IPS-18a (cell line): ENCODE data around the gene PIGN.
"Not testable (repeated sequence)": the region's sequence is repeated elsewhere in the genome, so short reads cannot be mapped to it uniquely, and the experiment has no call there.

Source experiments
- H3K27ac ChIP-seq: one replicate; pipeline ENCODE4 v1.5.1; 2013; ENCODE audit warnings: low read length
- H3K27me3 ChIP-seq: one replicate; pipeline ENCODE4 v1.6.1; 2013; ENCODE audit warnings: mild to moderate bottlenecking, low read length; ENCODE audit not compliant: control insufficient read depth, insufficient read depth
- H3K36me3 ChIP-seq: one replicate; pipeline ENCODE4 v1.6.1; 2013; ENCODE audit warnings: low read depth, low read length; ENCODE audit not compliant: control insufficient read depth
- H3K4me1 ChIP-seq: one replicate; pipeline ENCODE4 v1.6.1; 2013; ENCODE audit warnings: low read depth, low read length; ENCODE audit not compliant: control insufficient read depth
- H3K4me3 ChIP-seq: one replicate; pipeline ENCODE4 v1.5.1; 2013; ENCODE audit warnings: low read length
- H3K9ac ChIP-seq: one replicate; pipeline ENCODE4 v1.6.1; 2013; ENCODE audit warnings: mild to moderate bottlenecking, low read length, moderate library complexity
- H3K9me3 ChIP-seq: one replicate; pipeline ENCODE4 v1.6.1; 2013; ENCODE audit warnings: low read depth, low read length; ENCODE audit not compliant: control insufficient read depth

The PIGN gene

DNA sequence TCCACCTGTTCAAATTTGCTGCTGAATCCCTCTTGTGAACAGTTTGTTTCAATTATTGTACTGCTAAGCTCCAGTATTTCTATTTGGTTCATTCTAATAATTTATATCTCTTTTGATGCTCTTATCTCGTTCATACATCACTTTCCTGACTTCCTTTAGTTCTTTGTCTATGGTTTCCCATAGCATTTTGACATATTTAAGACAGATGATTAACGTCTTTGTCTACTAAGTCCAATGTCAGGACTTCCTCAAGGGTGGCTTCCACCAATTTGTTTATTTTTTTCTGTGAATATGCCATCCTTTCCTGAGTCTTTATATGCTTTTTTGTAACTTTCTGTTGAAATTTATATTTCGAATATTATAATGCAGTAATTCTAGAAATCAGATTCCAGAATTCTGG lies 9.6 kb downstream of the PIGN start:
- no peak overlapping the region for H3K27ac ChIP-seq
- no peaks in the 10 kb centered on the region for H3K4me1 ChIP-seq
- H3K27me3 ChIP-seq: no peaks in the 10 kb centered on the region
- no peak overlapping the region for H3K4me3 ChIP-seq
- H3K9me3 ChIP-seq: no peaks in the 10 kb centered on the region
- H3K36me3 ChIP-seq: no peaks in the 10 kb centered on the region
- no peak overlapping the region for H3K9ac ChIP-seq

DNA sequence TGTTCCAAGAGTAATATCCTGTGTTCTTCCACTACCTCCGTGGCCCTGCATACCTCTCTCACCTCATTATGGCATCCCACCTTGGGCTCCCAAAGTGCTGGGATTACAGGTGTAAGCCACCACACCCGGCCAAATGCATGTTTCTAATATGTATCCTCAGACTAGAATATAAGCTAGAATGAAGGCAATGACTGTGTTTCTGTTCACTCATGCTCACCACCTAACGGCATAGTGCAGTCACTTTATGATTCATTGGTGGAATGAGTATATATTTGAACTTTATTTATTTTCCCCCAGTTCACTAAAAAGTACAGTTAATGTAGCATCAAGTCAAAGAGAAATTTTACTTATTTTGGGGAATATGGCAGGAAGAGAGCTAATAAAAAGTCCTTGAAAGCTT lies 11.3 kb downstream of the PIGN start:
- no peak overlapping the region for H3K27ac ChIP-seq
- no peak overlapping the region for H3K9ac ChIP-seq
- no peaks in the 10 kb centered on the region for H3K4me1 ChIP-seq

DNA sequence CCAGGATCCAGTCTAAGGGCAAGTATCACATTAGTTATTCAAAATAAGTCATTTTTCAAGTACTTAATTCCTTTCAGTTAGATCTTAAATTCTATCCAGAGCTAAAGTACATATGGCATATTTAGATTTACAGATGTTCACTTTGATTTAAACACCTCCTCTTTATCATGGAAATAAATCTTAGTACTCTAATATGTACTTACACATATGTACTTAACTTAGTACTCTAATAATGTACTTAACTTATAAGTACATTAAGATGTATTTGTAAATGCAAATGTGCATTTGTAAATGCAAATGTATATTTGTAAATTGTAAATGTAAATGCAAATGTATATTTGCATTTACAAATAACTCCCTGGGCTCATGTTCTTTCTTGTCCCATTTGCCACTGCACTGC lies 14.6 kb downstream of the PIGN start:
- Histone ChIP-seq H3K36me3 (no peaks in the 10 kb centered on the region), H3K27me3 (no peaks in the 10 kb centered on the region), H3K9ac (no peak overlapping the region), H3K4me1 (no peaks in the 10 kb centered on the region), H3K4me3 (no peak overlapping the region), H3K9me3 (no peaks in the 10 kb centered on the region), H3K27ac (no peak overlapping the region)

More for the DNA sequence above, 11.3 kb downstream of the PIGN start:
- no peaks in the 10 kb centered on the region for H3K9me3 ChIP-seq
- H3K36me3 ChIP-seq: no peaks in the 10 kb centered on the region
- no peak overlapping the region for H3K4me3 ChIP-seq
- H3K27me3 ChIP-seq: no peaks in the 10 kb centered on the region

DNA sequence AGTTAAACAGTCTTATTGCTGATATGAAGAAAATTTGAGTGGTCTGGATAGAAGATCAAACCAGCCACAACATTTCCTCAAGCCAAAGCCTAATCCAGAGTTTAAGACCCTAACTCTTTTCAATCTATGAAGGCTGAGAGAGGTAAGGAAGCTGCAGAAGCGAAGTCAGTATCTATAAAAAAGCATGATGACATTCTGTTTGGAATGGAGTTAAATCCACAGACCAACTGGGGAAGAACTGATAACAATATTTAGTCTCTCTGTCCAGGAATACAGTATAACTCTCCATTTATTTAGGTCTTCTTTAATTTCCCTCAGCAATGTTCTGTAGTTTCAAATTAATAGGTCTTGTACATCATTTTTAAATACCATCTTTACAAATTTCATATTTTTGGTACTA lies 16.0 kb downstream of the PIGN start:
- Histone ChIP-seq H3K9me3 (no peaks in the 10 kb centered on the region), H3K27me3 (no peaks in the 10 kb centered on the region), H3K36me3 (no peaks in the 10 kb centered on the region), H3K9ac (no peak overlapping the region), H3K4me3 (no peak overlapping the region), H3K4me1 (no peaks in the 10 kb centered on the region), H3K27ac (no peak overlapping the region)

DNA sequence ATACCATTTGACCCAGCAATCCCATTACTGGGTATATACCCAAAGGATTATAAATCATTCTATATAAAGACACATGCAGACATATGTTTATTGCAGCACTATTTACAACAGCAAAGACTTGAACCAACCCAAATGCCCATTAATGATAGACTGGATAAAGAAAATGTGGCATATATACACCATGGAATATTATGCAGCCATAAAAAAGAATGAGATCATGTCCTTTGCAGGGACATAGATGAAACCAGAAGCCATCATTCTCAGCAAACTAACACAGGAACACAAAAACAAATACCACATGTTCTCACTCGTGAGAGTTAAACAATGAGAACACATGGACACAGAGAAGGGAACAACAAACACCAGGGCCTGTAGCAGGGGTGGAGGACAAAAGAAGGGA lies 20.3 kb downstream of the PIGN start:
- not testable (repeated sequence) for H3K36me3 ChIP-seq

DNA sequence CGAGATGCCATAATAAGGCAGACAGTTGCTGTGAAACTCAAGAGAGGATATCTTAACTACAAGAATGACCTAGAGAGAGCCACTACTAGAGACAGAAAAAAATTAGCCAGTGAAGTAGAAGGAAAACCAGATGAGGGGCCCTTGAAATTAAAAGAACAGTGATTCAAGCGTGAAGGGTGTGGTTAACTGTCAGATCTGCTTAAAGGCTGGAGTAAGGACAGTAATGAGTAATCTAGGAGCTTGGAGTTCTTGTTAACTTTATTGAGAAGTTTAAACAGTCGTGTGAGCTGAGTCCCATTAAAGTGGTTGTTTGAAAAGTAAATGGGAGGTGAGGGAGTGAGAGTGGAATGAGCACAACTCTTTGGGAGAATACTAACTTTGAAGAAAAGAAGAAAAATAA lies 21.3 kb downstream of the PIGN start:
- no peak overlapping the region for H3K9ac ChIP-seq
- no peak overlapping the region for H3K27ac ChIP-seq
- no peaks in the 10 kb centered on the region for H3K9me3 ChIP-seq
- H3K36me3 ChIP-seq: no peaks in the 10 kb centered on the region
- H3K27me3 ChIP-seq: no peaks in the 10 kb centered on the region
- H3K4me3 ChIP-seq: no peak overlapping the region
- no peaks in the 10 kb centered on the region for H3K4me1 ChIP-seq

More for the DNA sequence above, 20.3 kb downstream of the PIGN start:
- not testable (repeated sequence) for H3K9me3 ChIP-seq, H3K27ac ChIP-seq, H3K4me3 ChIP-seq, H3K4me1 ChIP-seq, H3K9ac ChIP-seq, H3K27me3 ChIP-seq

DNA sequence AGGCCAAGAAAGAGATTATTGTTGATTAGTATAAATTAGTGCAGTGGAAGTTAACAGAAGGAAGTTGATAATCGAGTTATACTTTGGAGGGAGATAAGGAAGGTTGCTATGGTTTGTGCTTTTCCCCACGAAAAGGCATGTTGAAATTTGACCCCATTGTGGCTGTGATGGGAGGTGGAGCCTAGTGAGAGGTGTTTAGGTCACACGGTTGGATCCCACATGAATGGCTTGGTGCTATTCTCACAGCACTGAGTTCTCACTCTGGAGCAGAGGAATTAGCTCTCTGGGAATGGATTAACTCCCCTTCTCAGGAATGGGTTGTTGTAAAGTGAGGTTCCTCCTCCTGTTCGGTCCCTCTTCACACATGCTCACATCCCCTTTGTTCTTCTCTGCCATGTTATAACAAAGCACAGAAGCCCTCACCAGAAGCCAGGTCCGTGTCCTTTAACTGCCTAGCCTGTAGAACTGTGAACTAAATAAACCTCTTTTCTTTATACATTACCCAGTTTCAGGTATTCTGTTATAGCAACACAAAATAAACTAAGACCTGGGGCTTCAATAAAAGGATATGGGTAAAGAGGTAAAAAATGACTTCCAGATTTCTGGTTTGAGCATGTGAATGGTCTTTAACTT lies 21.9 kb downstream of the PIGN start:
- Histone ChIP-seq H3K27ac (no peak overlapping the region), H3K36me3 (no peaks in the 10 kb centered on the region), H3K9ac (no peak overlapping the region), H3K4me3 (no peak overlapping the region), H3K27me3 (no peaks in the 10 kb centered on the region), H3K4me1 (no peaks in the 10 kb centered on the region), H3K9me3 (no peaks in the 10 kb centered on the region)

DNA sequence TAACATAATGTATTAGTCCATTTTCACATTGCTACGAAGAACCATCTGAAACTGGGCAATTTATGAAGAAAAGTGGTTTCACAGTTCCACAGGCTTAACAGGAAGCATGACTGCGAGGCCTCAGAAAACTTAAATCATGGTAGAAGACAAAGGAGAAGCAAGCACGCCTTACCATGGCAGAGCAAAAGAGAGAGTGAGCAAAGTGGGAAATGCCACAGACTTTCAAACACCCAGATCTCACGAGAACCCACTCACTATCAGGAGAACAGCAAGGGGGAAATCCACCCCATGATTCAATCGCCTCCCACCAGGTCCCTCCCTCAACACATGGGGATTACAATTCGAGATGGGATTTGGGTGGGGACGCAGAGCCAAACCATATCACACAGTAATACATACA lies 22.5 kb downstream of the PIGN start:
- H3K4me3 ChIP-seq: no peak overlapping the region
- no peak overlapping the region for H3K9ac ChIP-seq
- no peaks in the 10 kb centered on the region for H3K27me3 ChIP-seq
- H3K36me3 ChIP-seq: no peaks in the 10 kb centered on the region
- no peaks in the 10 kb centered on the region for H3K4me1 ChIP-seq
- no peaks in the 10 kb centered on the region for H3K9me3 ChIP-seq
- no peak overlapping the region for H3K27ac ChIP-seq

DNA sequence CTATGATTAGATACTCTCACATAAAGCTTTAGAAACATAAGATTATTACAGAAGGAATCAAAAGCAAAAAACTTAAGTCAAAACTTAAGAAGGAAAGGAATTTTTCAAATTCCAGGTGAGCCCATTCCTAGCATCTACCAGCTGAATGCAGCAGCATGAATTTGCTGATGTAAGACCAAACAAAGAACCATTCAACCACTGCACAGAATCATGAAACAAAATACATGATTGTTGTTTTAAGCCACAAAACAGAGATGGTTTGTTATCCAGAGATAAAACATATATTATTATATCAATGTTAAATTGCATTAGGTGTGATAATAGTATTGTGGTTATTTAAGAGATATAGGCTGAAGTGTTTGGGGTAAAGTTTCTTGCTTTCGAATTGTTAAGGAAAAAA lies 29.0 kb downstream of the PIGN start:
- H3K36me3 ChIP-seq: no peaks in the 10 kb centered on the region
- no peaks in the 10 kb centered on the region for H3K27me3 ChIP-seq
- H3K27ac ChIP-seq: no peak overlapping the region
- H3K4me3 ChIP-seq: no peak overlapping the region
- no peaks in the 10 kb centered on the region for H3K4me1 ChIP-seq
- no peak overlapping the region for H3K9ac ChIP-seq
- H3K9me3 ChIP-seq: no peaks in the 10 kb centered on the region

DNA sequence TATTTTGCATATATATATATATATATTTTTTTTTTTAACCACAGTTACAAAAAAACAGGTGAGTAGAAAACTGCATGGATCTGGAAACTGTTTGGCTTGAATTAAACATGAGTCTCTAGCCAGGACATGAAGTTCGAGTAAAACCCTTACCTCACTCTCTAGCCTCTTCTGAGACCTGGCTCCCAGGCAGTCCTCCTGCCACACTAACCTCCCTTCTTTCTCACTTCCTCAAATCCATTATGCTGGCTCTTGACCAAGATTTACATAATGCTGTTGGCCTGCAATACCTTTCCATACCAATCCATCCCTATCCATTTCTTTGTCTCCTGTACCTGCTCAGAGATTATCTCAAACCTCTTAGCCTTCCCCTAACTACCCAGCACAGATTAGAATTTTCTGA lies 34.0 kb downstream of the PIGN start:
- Histone ChIP-seq H3K27ac (no peak overlapping the region), H3K9me3 (no peaks in the 10 kb centered on the region), H3K36me3 (no peaks in the 10 kb centered on the region), H3K4me1 (no peaks in the 10 kb centered on the region), H3K4me3 (no peak overlapping the region), H3K27me3 (no peaks in the 10 kb centered on the region), H3K9ac (no peak overlapping the region)

DNA sequence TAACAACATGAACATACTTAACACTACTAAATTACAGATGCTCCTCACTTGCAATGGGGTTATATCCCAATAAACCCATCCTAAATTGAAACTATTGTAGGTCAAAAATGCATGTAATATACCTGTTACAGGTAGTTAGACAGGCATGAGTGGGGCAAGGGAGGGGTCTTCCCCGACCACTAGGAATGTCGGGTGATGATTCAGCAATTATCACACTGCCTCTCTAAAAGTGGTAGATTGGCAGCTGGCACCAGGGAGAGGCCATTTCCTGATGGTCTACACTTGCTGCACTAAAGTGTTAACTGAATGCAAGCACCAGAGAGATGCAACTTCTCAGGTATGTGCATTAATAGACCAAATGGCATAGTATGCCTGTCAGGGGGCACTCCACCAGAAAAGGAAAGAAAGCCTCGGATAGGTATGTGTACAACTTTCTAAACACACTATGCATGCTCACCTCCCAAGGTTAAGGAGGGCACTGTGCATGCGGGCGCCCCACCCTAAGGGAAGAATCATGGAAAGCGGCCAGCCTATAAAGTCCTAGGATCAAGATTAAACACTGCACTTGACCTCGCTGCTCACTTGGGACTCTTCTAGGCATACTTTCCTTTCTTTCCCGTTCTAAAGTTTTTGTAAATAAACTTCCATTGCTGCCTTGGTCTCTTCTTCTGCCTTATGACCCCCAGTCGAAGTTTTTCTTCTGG lies 35.6 kb downstream of the PIGN start:
- no peaks in the 10 kb centered on the region for H3K27me3 ChIP-seq
- no peaks in the 10 kb centered on the region for H3K4me1 ChIP-seq
- no peaks in the 10 kb centered on the region for H3K36me3 ChIP-seq
- H3K27ac ChIP-seq: no peak overlapping the region
- no peaks in the 10 kb centered on the region for H3K9me3 ChIP-seq
- no peak overlapping the region for H3K9ac ChIP-seq
- H3K4me3 ChIP-seq: no peak overlapping the region

DNA sequence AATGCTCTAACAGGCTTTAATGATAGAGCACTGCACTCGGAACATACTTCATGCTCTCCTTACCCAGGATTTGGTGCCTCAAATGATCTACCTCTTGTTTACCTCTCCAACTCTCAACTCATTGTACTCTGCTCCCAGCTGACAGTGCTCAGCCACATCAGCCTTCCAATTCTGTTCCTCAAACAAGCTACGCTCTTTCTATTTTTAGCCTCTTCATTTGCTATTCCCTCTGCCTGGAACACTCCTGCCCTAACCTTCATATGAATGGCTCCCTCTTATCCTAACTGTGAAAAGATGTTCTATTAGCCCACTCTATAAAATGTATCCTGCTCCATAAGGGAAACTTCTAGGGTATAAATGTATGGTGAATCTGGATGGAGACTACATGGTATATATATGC lies 42.5 kb downstream of the PIGN start:
- Histone ChIP-seq H3K36me3 (no peaks in the 10 kb centered on the region), H3K9ac (no peak overlapping the region), H3K9me3 (no peaks in the 10 kb centered on the region), H3K27me3 (no peaks in the 10 kb centered on the region), H3K4me3 (no peak overlapping the region), H3K27ac (no peak overlapping the region), H3K4me1 (no peaks in the 10 kb centered on the region)
